Medulla oblongata (tissue), 1 donor: ENCODE measurements around the gene LIX1.
"Not testable (repeated sequence)": the region's sequence is repeated elsewhere in the genome, so short reads cannot be mapped to it uniquely, and the experiment has no call there.

ENCODE experiments used
- DNase-seq: peaks from one replicate; pipeline ENCODE4 v3.0.0-alpha.2; 2015; ENCODE audit errors: extremely low spot score

Gene LIX1

GRCh38 chr5:97102010-97102470 is 40.4 kb downstream of the LIX1 start:
- no peak for DNase-seq

GRCh38 chr5:97101189-97101910 is 41.1 kb downstream of the LIX1 start:
- peak; percentile 87 for DNase-seq

GRCh38 chr5:97100476-97100875 is 41.9 kb downstream of the LIX1 start:
- DNase-seq = peak; percentile 49

- peak; percentile 57 for DNase-seq
Measured at GRCh38 chr5:97098922-97099321, 43.5 kb downstream of the LIX1 start.

- no peak for DNase-seq
Measured at GRCh38 chr5:97097326-97098230, 44.8 kb downstream of the LIX1 start.

- DNase-seq = no peak
Measured at GRCh38 chr5:97096846-97097245, 45.6 kb downstream of the LIX1 start.

GRCh38 chr5:97096191-97096590 is 46.2 kb downstream of the LIX1 start:
- peak; percentile 76 for DNase-seq

- DNase-seq = no peak
Measured at GRCh38 chr5:97095318-97095732, 47.1 kb downstream of the LIX1 start.

GRCh38 chr5:97094579-97095317 is 47.7 kb downstream of the LIX1 start:
- DNase-seq = no peak

- DNase-seq = no peak
Measured at GRCh38 chr5:97093193-97093592, 49.2 kb downstream of the LIX1 start.

- no peak for DNase-seq
Measured at GRCh38 chr5:97090944-97091343, 51.5 kb downstream of the LIX1 start.

GRCh38 chr5:97089149-97089801 is 53.1 kb downstream of the LIX1 start:
- DNase-seq = no peak

GRCh38 chr5:97088774-97089148 is 53.6 kb downstream of the LIX1 start:
- no peak for DNase-seq

GRCh38 chr5:97087138-97087537 is 55.3 kb downstream of the LIX1 start:
- no peak for DNase-seq

- no peak for DNase-seq
Measured at GRCh38 chr5:97085459-97086181, 56.8 kb downstream of the LIX1 start.

GRCh38 chr5:97084782-97085458 is 57.5 kb downstream of the LIX1 start:
- DNase-seq = not testable (repeated sequence)

- no peak for DNase-seq
Measured at GRCh38 chr5:97078958-97079743, 63.3 kb downstream of the LIX1 start.

GRCh38 chr5:97077246-97077645 is 65.2 kb downstream of the LIX1 start:
- no peak for DNase-seq

- DNase-seq = no peak
Measured at GRCh38 chr5:97076098-97076497, 66.3 kb downstream of the LIX1 start.

- DNase-seq = no peak
Measured at GRCh38 chr5:97075649-97076048, 66.8 kb downstream of the LIX1 start.
